ENCODE data around the gene NBR1.

GRCh38 chr17:43199633-43200032, 28.6 kb downstream of the NBR1 start:
- no peak for TF ChIP-seq CTCF (IDR thresholded peaks at IDR 0.05 in 4 of 5, conservative IDR thresholded peaks at IDR 0.05 in 1 of 5)
- no peak for TF ChIP-seq POLR2A (IDR thresholded peaks at IDR 0.05)
